HCT116 (cell line): Measurements from ENCODE around the gene SLC35F1. TPM values are rescaled to one million over a fixed set of nuclear protein-coding genes. Genes with fewer than 3 reads are reported as not detected.

Experiments
- ATAC-seq: fragments of 200-7000 bp; cut with Tn5 transposase; 2 replicates; pipeline ENCODE4 v1.9.1; 2020; ENCODE audit warnings: mild to moderate bottlenecking, moderate library complexity
- BruUV-seq: library from RNA; stranded (reverse); fragments of 400-500 nt; replicated peaks from 2 replicates; lab custom pipeline; 2021; lab: Mats Ljungman, UMichigan
- CTCF ChIA-PET: fragments of 300-600 bp; sonication (Branson Sonifier 250); formaldehyde crosslinking; loops from one replicate; lab custom pipeline; 2021; ENCODE audit warnings: antibody characterized with exemption; lab: Charles Lee
- POLR2A ChIA-PET: fragments of 300-600, 350-600 bp; sonication (Branson Sonifier 250); formaldehyde crosslinking; loops from one replicate; lab custom pipeline; 2021; ENCODE audit warnings: antibody characterized with exemption; lab: Charles Lee
- RAD21 ChIA-PET, 2 experiments: fragments of 300-600 bp; sonication (Branson Sonifier 250); formaldehyde crosslinking; loops; one replicate each; lab custom pipeline; 2023; ENCODE audit warnings: low total read pairs in 2 of 2; ENCODE audit not compliant: uncharacterized antibody in 2 of 2, unreplicated experiment in 2 of 2, low non-redundant PET in 1 of 2; lab: Charles Lee
- DNase-seq: peaks from one replicate; pipeline ENCODE4 v3.0.0-alpha.2; 2010; ENCODE audit warnings: low read depth, low spot score
- H2AFZ ChIP-seq: fragments of 200-600 bp; shearing (Covaris generic), sonication (generic); 2 replicates; pipeline ENCODE4 v1.6.1; 2017; ENCODE audit warnings: low read depth, mixed run types, mixed read lengths, antibody characterized with exemption, low read length; ENCODE audit not compliant: poor library complexity, severe bottlenecking
- H3K27ac ChIP-seq: 2 replicates; pipeline ENCODE4 v1.5.1; 2012; ENCODE audit warnings: low read depth, low read length
- H3K27me3 ChIP-seq: fragments of 200-600 bp; sonication (generic); 2 replicates; pipeline ENCODE4 v1.6.1; 2016; ENCODE audit warnings: mixed run types, low read length, mixed read lengths; ENCODE audit not compliant: insufficient read depth
- H3K36me3 ChIP-seq, 2 experiments: fragments of 200-500 bp in 1 of 2; fragments of 200-600 bp in 1 of 2; sonication (Bioruptor generic) in 1 of 2; sonication (generic) in 1 of 2; 2 replicates each; pipeline versions ENCODE4 v1.5.1 to v1.6.1; 2014 to 2016; ENCODE audit warnings: low read length in 2 of 2, inconsistent platforms in 1 of 2, mixed read lengths in 1 of 2, mixed run types in 1 of 2; ENCODE audit not compliant: insufficient read depth in 2 of 2, control insufficient read depth in 1 of 2
- H3K4me1 ChIP-seq, 2 experiments: fragments of 200-600 bp in 1 of 2; sonication (generic) in 1 of 2; 2 replicates each; pipeline versions ENCODE4 v1.5.1 to v1.6.1; 2012 to 2017; ENCODE audit warnings: low read length in 2 of 2, inconsistent platforms in 1 of 2, mild to moderate bottlenecking in 1 of 2, mixed read lengths in 1 of 2, mixed run types in 1 of 2, moderate library complexity in 1 of 2; ENCODE audit not compliant: insufficient read depth in 2 of 2, control insufficient read depth in 1 of 2
- H3K4me2 ChIP-seq: fragments of 200-600 bp; sonication (generic); 2 replicates; pipeline ENCODE4 v1.6.1; 2017; ENCODE audit warnings: mixed run types, low read length, mixed read lengths
- H3K4me3 ChIP-seq, 2 experiments: fragments of 200-600 bp in 1 of 2; sonication (generic) in 1 of 2; replicated peaks in 1 of 2; 2 replicates each; pipeline ENCODE4 v1.5.1; 2011 to 2016; ENCODE audit warnings: low read length in 2 of 2, control low read depth in 1 of 2, low read depth in 1 of 2, mild to moderate bottlenecking in 1 of 2, mixed read lengths in 1 of 2, mixed run types in 1 of 2
- H3K79me2 ChIP-seq: fragments of 200-600 bp; sonication (generic); 2 replicates; pipeline ENCODE4 v1.6.1; 2017; ENCODE audit warnings: mild to moderate bottlenecking, mixed run types, low read length, moderate library complexity, mixed read lengths; ENCODE audit not compliant: insufficient read depth
- H3K9ac ChIP-seq: fragments of 200-600 bp; sonication (generic); 2 replicates; pipeline ENCODE4 v1.6.1; 2016; ENCODE audit warnings: low read length, mixed read lengths
- H3K9me2 ChIP-seq: fragments of 200-600 bp; sonication (generic), shearing (Covaris generic); 2 replicates; pipeline ENCODE4 v1.6.1; 2017; ENCODE audit warnings: mixed run types, mild to moderate bottlenecking, moderate library complexity; ENCODE audit not compliant: insufficient read depth
- H3K9me3 ChIP-seq, 2 experiments: fragments of 200-500 bp in 1 of 2; fragments of 200-600 bp in 1 of 2; sonication (Bioruptor generic) in 1 of 2; sonication (generic) in 1 of 2; 2 replicates each; pipeline ENCODE4 v1.6.1; 2014 to 2017; ENCODE audit warnings: low read length in 2 of 2, mixed read lengths in 2 of 2, inconsistent platforms in 1 of 2, low read depth in 1 of 2, mild to moderate bottlenecking in 1 of 2, mixed run types in 1 of 2, moderate library complexity in 1 of 2; ENCODE audit not compliant: control insufficient read depth in 1 of 2, insufficient read depth in 1 of 2
- H4K20me1 ChIP-seq: fragments of 200-600 bp; sonication (generic), shearing (Covaris generic); 2 replicates; pipeline ENCODE4 v1.6.1; 2017; ENCODE audit warnings: mixed run types, mild to moderate bottlenecking, moderate library complexity; ENCODE audit not compliant: insufficient read depth
- ATF3 ChIP-seq: IDR thresholded peaks from 2 replicates; pipeline ENCODE4 v1.6.1; 2012
- ELF1 ChIP-seq: IDR thresholded peaks from 2 replicates; pipeline ENCODE4 v1.6.1; 2012; ENCODE audit warnings: low read depth, borderline replicate concordance
- JUND ChIP-seq: IDR thresholded peaks from 2 replicates; pipeline ENCODE4 v1.6.1; 2012
- POLR2AphosphoS5 ChIP-seq: IDR thresholded peaks from 2 replicates; pipeline ENCODE4 v1.6.1; 2011; ENCODE audit warnings: mild to moderate bottlenecking, low read depth, low read length, moderate library complexity
- REST ChIP-seq: IDR thresholded peaks from 2 replicates; pipeline ENCODE4 v1.6.1; 2012; ENCODE audit warnings: low read depth
- SIN3A ChIP-seq: IDR thresholded peaks from 2 replicates; pipeline ENCODE4 v1.6.1; 2012; ENCODE audit warnings: low read depth
- SP1 ChIP-seq: IDR thresholded peaks from 2 replicates; pipeline ENCODE4 v1.6.1; 2012; ENCODE audit warnings: low read depth
- SRF ChIP-seq: IDR thresholded peaks from 2 replicates; pipeline ENCODE4 v1.6.1; 2012; ENCODE audit warnings: low read depth
- ZNF274 ChIP-seq: fragments of 200-500 bp; sonication (Bioruptor generic); IDR thresholded peaks from 2 replicates; pipeline ENCODE4 v1.6.1; 2014; ENCODE audit warnings: mild to moderate bottlenecking, low read depth, low read length, inconsistent platforms
- intact Hi-C: fragments of 100-400 bp; cut with micrococcal nuclease; formaldehyde crosslinking; loops from 2 replicates; pipeline ENCODE4 v1.10.0; 2022
- total RNA-seq: library from RNA; stranded (reverse); gene quantifications from one replicate; pipeline ENCODE4 v1.2.1, GENCODE V29; 2021; ENCODE audit not compliant: unreplicated experiment

Gene SLC35F1
- total RNA-seq, 1 experiment from 2014 or later = 0.07 TPM

GRCh38 chr6:118161343-118161742 is 254.3 kb downstream of the SLC35F1 start (continued):
- TF ChIP-seq REST = no peak
- TF ChIP-seq, all 23 proteins: peak for 0

- Histone ChIP-seq H3K27me3 (no peaks in the 10 kb centered on the region), H3K9me2 (no peaks in the 10 kb centered on the region), H3K4me3 (no peak overlapping the region), H3K9me3 (no peaks in the 10 kb centered on the region), H3K79me2 (no peaks in the 10 kb centered on the region), H3K9ac (no peak overlapping the region), H3K4me2 (no peak overlapping the region), H4K20me1 (no peaks in the 10 kb centered on the region), H2AFZ (no peak overlapping the region), H3K27ac (no peak overlapping the region), H3K36me3 (no peaks in the 10 kb centered on the region), H3K4me1 (no peaks in the 10 kb centered on the region)
- RAD21 ChIA-PET = no interaction called here
- ATAC-seq (no peak), DNase-seq (no peak)
- intact Hi-C loops = no loop called here
- TF ChIP-seq ELF1 = no peak
- no peak for TF ChIP-seq JUND
- TF ChIP-seq ZNF274 = no peak
- no TSS peak for BruUV-seq
- POLR2A ChIA-PET = no interaction called here
- CTCF ChIA-PET = no interaction called here
Observed at GRCh38 chr6:118163542-118163941, 256.5 kb downstream of the SLC35F1 start.

GRCh38 chr6:118165500-118165899 is 258.4 kb downstream of the SLC35F1 start:
- no peaks in the 10 kb centered on the region for H3K36me3 ChIP-seq
- no peaks in the 10 kb centered on the region for H3K9me3 ChIP-seq
- H3K9me2 ChIP-seq = no peaks in the 10 kb centered on the region
- ChIA-PET POLR2A (no interaction called here), RAD21 (no interaction called here), CTCF (no interaction called here)
- no peak overlapping the region for H3K9ac ChIP-seq
- DNase-seq = no peak
- H3K79me2 ChIP-seq = no peaks in the 10 kb centered on the region
- H3K4me3 ChIP-seq = no peak overlapping the region
- H3K4me2 ChIP-seq = no peak overlapping the region
- H3K27me3 ChIP-seq = no peaks in the 10 kb centered on the region
- intact Hi-C loops = no loop called here
- no peak for TF ChIP-seq SRF
- no peak for TF ChIP-seq SIN3A
- TF ChIP-seq SP1 = no peak
- no peak for TF ChIP-seq ZNF274
- no peak for TF ChIP-seq POLR2AphosphoS5
- TF ChIP-seq ATF3 = no peak
- TF ChIP-seq, all 23 proteins: peak for 0
- no TSS peak for BruUV-seq
- H4K20me1 ChIP-seq = no peaks in the 10 kb centered on the region
- H3K27ac ChIP-seq = no peak overlapping the region
- H3K4me1 ChIP-seq = no peaks in the 10 kb centered on the region
- no peak overlapping the region for H2AFZ ChIP-seq
- ATAC-seq = no peak
